Suppressor macrophage (primary cell): ENCODE results near the gene FAM234B.
"Not testable (repeated sequence)": the region's sequence is repeated elsewhere in the genome, so short reads cannot be mapped to it uniquely, and the experiment has no call there.

Experiments
- DNase-seq, 4 experiments: peaks; one replicate each; pipeline ENCODE4 v3.0.0-alpha.2; 2020 to 2022

Gene FAM234B

DNA sequence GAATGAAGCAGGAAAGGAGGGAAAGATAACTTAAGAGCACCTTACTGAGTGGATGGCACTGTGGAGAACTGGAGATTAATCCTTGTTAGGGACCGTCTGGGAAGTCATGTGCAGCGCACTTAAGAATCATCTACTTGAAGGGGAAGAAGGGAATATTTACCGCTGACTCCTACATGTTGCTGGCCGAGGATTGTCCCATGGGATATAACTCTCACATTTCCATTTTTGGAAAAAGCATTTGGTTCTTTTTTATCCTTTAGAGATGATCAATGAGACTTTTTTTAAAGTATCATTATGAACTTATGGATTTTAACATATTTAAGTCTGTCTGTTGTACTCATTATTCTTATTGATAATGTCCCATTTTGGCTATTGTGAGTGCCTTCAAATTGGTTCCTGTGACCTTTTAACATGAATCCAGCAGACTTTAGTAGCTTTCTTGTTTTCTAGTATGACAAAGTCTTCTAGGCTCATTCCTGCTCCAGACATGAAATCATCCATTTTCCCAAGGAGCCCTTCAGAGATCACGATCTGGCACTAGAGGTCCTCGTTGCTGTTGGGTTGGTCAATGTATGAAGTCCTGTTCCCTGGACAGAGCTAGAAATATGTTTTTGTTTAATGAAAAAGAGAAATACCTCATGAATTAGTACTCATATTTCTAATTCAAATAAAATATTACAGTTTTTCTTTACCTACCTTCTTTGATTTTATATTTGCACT lies 20.2 kb upstream of the FAM234B start:
- DNase-seq, result peak; percentile 55 to 85 (median 70)

DNA sequence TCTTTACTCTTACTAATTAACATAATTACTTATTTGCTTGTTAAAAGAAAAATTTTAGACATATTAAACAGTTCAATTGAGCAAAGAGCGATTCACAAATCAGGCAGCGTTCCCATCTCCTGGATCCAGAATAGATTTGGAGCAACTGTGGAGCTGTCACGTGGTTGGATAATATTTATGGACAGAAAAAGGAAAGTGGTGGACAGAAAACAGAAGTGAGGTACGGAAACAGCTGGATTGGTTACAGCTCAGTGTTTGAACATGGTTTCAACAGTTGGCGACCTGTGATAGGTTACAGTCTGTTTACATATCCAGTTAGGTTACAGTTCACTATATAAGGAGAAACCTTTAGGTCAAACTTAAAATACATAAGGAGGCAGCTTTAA lies 19.7 kb upstream of the FAM234B start:
- DNase-seq, result peak in 3 of 4 experiments; percentile 17 to 57 (median 47)

DNA sequence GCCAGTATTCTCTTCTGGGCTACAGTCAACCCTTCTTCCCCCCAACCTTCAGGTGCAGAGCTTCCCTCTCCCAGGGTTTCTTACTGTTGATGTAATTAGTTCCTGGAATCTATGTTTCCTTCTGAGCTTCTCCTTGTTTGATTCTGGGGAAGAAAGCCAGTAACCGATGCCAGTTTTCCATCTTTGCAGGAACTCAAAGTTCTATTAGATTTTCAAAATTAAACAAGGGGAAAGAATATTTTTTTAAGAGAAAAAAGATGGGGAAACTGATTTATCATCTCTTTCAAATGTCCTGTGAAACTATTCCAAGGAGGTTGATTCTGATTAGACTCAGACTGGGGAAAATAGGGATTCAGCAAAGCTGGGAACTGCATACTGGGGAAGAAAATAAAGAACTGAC lies 17.9 kb upstream of the FAM234B start:
- no peak for DNase-seq

DNA sequence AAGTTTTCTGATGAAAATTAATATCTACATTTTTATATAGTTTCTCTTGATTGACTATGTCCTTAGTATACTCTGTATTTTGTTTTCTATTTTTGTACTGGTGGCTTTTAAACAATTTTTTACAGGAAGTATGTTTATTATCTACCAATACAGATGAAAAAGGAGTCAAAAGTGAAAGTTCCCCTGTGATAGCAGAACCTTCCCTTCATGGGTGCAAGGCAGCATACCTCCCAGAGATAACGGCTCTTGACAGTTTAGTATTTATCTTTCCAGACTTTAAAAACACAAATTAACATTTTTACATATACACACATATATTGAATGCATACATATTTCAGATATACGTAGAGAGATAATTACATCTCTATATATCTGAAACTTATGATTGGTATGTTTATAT lies 17.1 kb upstream of the FAM234B start:
- DNase-seq, result no peak

DNA sequence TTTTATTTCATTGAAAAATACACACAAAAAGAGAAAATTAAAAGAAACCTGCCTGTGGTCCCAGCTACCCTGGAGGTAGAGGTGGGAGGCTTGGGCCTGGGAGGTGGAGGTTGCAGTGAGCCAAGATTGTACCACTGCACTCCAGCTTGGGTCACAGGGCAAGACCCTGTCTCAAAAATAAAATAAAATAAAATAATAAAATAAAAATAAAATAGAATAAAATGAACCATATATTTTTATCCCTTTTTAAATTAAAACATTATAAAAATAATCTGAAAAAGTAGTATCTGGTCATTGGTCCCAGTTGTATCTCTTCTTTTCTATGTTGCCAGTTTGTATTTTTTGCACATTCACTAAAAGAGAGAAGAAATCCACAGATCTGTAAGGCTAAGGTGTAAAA lies 16.7 kb upstream of the FAM234B start:
- no peak for DNase-seq

DNA sequence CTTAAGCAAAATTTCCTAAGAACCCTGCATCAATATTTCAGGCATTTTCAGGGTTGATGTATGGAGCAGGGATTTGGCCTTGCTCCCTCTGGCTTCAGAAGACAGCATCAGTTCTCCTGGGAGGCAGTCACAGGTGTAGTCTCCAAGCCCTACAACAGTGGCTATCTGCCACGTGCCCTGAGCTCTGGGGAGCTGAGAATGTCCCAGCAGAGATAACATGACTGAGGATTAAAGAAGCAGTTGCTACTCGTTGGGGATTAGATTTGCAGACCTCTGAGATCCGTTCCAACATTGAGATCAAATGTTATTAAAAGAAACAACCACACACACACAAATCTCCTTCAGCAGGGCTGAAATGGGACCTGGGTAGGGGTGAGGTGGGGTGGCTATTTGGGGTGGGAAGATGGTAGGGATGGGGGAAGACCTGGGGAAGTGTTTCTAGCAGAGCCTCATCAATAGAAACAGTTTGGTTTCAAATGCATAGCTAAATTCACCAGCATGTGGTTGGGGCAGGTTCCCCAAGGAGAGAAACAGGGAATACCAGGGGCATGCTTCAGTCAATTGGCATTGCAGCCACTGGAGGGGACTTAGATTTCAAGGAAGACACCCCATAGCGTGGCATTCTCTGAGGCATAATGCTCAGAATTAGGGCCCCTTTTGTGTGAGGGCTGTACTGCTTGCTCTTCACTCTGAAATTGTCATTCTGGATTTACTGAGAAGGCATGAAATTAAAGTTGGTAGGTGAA lies 15.2 kb upstream of the FAM234B start:
- DNase-seq, result no peak

DNA sequence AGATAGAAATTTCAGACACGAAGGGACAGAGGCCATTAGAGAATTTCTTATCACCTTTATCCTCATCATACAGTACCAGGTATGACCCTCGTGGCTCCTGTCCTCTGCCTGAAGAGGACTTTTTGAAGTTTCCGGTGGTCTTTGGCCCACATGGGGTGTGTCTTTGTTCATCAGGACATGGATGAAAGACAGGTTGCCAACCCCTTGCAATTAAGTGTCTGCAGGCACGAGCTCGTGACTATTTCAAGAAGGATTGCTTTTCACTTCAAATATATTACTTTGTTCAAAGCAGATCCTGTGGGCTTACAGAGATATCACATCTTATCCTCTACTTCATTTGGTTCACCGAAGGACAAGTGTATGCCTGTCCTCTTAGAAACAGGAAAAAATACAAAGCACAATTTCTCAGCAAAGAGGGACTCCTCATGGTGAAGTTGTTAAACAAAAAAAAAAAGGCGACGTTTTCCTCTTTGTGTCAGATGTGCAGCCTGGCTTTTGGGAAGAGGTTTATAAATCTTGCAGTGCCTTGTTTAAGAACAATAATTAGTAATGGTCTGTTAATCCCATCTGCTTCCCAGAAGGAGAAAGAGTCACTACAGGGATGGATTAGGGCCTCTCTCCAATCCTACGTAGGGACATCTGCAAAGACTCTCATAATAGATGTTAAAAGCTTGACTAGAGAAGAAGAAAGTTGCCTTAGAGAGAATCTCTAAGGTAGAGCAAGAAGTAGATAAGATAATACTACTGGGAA lies 13.5 kb upstream of the FAM234B start:
- no peak for DNase-seq

DNA sequence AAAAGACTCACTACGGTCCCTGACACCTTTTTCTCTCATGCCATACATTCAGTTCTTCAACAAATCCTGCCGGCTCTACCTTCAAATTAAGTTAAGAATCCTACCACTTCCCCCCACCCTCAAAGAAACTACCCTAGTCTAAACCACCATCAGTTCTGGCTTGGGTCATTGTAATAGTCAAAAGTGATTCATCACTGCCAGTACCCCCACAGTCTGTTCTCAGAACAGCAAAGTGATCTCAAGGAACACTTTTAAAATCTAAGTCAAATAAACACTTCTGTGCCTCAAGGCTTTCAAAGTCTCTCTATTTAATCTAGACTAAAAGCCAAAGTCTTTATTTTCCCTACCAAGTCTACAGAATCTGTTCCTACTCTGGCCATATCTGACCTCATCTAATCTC lies 12.0 kb upstream of the FAM234B start:
- no peak for DNase-seq

DNA sequence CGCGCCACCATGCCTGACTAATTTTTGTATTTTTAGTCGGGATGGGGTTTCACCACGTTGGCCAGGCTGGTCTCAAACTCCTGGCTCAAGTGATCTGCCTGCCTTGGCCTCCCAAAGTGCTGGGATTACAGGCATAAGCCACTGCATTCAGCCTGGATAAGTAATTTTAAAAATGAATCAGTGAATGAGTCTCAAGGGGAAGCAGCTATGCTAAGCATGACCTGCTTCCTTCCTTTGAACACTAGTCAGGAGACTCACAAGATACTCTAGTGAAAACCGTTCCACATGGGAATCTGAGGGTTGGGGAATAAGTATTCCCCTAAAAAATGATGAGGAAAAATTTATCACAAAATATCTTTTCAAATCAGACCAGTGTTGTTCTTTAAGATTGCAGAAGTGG lies 10.7 kb upstream of the FAM234B start:
- DNase-seq, result peak in 2 of 4 experiments; percentile 22 to 29

DNA sequence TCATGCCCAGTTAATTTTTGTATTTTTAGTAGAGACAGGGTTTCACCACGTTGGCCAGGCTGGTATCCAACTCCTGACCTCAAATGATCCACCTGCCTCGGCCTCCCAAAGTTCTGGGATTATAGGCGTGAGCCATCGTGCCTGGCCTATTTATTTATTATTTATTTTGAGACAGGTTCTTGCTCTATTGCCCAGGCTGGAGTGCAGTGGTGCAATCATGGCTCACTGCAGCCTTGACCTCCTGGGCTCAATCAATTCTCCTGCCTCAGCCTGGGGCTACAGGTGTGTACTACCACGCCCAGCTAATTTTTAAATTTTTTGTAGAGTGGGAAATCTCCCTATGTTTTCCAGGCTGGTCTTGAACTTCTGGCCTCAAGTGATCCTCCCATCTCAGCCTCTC lies 8.8 kb upstream of the FAM234B start:
- DNase-seq, result not testable (repeated sequence)

DNA sequence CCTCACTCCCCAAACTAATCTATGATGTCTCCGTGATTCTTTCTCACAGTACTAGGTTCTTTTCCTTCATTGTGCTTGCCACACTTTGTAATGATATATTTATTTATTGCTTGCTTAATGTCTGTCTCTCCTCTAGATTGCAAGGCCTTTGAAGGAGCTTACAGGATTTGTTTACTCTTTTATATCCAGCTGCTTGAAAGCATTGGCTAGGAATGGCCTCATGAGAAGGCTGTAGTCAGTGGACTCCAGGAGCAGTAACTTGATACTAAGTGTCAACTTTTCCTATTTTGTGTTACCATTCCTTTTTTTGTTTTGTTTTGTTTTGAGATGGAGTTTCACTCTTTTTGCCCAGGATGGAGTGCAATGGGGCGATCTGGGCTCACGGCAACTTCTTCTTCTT lies 7.3 kb upstream of the FAM234B start:
- no peak for DNase-seq

DNA sequence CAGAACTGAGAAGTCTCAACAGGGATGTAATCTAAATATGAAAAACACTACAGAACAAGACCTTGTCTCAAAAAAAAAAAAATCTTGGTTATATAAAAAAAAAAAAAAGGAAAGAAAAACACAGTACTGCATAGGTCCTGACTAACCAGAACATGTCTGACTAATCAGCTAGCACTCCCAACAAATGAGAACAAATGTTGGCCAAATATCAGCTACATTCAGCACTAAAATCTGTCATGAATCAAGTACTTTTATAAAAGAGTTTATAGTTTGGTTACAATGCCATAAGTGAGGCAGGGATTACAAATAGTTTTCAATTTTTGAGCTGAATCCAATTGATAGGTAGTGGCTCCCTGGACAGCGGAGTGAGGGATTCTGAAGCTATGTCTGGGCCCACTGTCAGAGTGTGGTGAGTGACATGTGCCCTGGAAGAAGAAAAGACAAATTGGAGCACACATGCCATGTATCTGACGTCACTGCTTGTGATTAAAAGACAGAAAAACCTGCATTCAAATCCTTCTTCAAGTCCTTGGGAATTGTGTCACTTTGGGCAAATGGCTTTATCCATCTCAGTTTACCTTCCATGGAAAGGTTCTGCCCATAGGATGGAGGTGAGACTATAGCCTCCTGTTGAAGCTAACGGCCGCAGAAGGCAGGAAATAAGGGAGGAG lies 5.6 kb upstream of the FAM234B start:
- no peak for DNase-seq

DNA sequence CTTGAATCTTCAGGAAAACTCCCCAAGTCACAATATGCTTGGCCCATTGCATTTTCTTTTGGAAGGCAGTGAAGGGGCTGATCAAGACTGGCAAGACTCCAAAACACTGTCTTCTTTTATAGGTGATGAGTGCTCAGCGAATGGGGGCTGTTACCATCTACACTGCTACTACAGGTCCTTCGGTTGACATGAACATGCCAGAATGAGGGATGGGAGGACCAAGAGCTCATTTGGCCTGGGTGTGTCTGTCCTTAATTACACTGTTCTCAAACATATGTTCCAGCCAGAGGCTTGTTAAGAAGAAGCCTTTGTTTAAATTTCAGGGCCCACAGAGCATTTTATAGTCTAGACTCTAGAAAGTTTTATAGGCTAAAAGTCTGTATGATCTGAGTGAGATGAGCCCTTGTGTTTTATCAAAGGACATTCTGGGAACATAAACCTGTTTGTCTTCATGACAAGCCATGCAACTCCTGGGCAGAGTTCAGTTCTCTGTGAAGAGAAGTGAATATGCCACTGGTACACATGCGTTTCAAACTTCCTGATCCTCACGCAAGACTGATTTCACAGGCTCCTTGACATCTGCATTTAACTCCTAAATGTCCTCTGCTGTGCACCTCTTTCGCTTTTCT lies 4.7 kb upstream of the FAM234B start:
- peak in 3 of 4 experiments; percentile 15 to 36 (median 22) for DNase-seq

DNA sequence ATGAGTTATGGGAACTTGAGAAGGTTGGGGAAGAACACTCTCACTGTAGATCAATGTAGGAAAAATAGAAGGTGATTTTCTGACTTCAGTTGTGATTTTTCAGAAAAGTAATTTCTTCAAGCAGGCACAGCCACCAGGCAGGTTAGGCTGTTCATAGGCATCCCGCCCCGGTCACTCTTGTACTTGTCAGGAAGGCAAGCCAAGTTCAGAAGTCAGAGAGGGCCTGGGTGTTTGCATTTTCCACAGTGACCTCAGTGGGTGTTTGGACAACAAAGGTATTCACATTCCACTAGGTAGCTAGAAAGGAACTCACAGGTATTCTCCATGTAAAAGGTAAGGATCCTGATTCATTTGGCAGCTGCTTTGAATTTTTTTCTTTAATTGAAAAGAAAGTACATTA lies 3.0 kb upstream of the FAM234B start:
- no peak for DNase-seq

DNA sequence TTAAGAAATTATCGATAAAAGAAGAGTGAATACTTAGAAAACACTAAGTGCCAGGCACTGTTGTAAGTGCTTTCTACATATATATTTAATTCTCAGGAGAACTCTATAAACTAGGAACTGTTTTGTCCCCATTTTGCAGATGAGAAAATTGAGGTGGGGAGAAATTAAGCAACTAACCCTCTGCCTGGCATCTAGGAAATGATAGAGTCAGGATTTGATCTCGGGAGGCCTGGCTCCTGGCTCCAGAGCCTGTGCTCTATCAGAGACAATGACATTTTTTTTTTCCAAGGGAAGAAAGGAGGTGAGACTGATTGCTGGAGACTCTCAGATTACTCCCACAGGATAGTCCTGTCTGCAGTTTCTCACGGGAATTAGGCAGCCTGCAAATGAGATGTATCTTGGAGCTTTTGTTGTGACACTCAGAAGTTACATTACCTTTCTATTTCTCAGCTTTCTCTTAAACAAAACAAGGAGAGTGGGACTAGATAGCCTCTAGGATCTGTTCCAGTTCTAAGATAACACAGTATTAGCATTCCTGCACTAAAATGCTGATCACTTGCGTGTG lies 1.4 kb upstream of the FAM234B start:
- no peak for DNase-seq

DNA sequence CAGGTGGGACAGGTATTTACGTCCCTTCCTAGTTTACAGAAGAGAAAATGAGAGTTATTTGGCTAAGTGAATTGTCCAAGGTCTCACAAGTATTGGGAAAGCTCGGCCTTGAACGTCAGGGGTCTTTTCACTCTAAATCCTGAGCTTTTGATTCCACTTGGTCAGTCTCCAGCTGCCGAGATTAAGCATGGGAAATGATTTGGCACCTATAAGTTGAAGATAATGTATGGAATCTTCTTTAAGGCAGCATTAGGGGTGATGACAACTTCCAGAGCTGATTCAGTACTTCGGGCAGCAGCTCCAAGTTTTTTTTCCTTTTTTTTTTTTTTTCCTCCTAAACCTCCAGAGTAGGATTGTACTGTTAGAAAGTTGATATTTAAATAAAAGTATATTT lies 722 bp downstream of the FAM234B start:
- no peak for DNase-seq

DNA sequence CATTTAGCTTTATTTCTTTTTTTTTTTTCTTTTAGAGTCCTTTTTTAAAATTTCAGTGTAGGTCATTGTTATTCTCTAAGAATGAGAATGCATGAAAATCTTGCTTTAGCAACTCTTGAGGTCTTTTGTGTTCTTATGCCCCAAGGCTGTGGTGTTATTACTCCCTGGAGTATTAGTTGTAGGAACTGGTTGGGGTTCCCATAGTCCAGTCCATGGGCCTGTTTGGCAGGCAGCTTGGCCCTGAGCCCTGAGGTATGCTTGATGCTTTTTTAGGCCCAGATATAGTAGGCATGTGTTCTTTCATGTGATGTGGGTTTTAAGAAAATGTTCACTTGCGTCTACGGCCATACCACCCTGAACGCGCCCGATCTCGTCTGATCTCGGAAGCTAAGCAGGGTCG lies 1.6 kb downstream of the FAM234B start:
- DNase-seq, result no peak

DNA sequence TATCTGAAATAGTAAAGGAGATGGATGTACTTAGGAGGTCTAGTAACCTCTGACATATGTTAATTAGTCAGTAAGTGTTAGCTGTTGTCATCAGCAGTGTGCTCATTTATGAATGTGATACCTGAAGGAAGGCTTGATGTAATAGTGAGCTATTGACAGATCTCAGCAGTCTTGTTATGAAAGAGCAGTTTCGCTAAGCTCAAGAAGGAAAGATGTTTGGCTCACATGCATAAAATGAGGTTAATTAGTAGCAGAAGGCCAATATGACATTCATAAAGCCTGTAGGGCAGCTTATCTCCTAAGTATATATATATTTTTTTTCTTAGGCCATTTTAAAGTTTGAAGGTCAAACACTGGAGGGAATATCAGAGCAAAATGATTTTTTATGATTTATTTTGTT lies 2.8 kb downstream of the FAM234B start:
- no peak for DNase-seq

DNA sequence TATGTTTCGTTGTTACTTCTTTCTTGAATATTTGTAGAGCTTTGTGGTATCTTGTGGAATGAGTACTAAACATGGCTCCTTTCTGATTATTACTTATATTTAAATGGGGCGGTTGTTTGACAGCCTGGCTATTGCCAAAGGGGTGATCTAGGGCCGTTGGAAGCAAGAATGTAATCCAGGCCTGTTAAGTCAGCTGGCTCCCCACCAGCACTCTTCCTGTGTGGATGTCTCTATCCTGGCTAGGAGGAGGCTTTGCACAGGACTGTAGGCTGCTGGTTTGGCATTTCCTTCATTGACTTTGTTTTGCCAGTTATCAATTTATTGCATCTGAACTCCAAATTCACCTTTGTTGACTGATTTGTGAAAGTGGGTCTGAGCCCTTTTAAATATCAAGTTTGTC lies 5.6 kb downstream of the FAM234B start:
- DNase-seq, result no peak

DNA sequence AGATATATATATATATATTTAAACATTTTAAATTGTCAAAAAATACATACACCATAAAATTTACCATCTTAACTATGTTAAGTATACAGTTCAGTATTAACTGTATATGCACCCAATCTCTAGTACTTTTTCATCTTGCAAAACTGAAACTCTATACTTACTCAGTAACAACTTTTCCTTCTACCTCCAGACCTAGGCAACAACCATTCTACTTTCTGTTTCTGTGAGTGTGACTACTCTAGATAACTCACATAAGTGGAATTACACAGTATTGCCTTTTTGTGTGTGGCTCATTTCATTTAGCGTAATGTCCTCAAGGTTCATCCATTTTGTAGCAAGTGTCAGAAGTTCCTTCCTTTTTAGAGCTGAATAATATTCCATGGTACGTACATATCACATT lies 8.2 kb downstream of the FAM234B start:
- no peak for DNase-seq

DNA sequence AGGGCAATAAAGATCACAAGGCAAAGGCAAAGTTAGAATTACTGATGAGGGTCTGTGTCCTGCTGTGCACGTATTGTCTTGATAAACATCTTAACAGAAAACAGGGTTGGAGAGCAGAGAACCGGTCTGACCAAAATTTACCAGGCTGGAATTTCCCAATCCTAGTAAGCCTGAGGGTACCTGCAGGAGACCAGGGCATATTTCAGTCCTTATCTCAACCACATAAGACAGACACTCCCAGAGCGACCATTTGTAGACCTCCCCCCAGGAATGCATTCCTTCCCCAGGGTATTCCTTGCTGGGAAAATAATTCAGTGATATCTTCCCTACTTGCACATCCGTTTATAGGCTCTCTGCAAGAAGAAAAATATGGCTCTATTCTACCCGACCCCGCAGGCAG lies 9.4 kb downstream of the FAM234B start:
- DNase-seq, result not testable (repeated sequence)

DNA sequence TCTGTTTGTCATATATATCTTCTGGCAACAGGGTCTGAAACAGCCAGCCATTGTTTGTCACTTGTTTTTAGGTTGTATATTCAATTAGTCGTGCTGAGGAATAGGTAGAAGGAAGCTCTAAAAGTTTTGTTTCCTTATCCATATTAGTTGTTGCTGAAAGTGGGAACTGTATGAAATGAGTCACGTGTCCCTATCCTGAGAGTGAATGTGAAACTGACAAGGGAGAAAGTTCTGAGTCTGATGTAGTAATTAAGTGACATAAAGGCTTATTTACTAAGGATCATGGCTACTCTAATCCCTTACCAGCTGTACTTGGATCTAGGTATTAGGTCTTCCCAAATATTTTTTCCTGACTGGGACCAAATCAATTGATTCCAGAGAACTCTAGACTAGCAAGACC lies 16.4 kb downstream of the FAM234B start:
- DNase-seq, result peak in 3 of 4 experiments; percentile 7 to 56 (median 46)
